Measurements from ENCODE around the gene NDFIP2.

- TF ChIP-seq TEAD4 (IDR thresholded peaks at IDR 0.05; ENCODE audit: borderline replicate concordance, insufficient read depth) = no peak
- TF ChIP-seq FOSL2 (IDR thresholded peaks at IDR 0.05; ENCODE audit: borderline replicate concordance, low read depth) = no peak
- no peak for TF ChIP-seq POLR2AphosphoS5 (IDR thresholded peaks at IDR 0.05; ENCODE audit: low read depth, low read length)
- TF ChIP-seq RFX5 (IDR thresholded peaks at IDR 0.05; ENCODE audit: low read length) = no peak
Measured at GRCh38 chr13:79497064-79497463, 16.1 kb downstream of the NDFIP2 start.
